GM10266 (cell line): ENCODE data around the gene MYRFL.

ENCODE experiments used
- DNase-seq: peaks from one replicate; pipeline ENCODE4 v3.0.0; 2012; ENCODE audit errors: extremely low spot score
- CTCF ChIP-seq: IDR thresholded peaks from 2 replicates; pipeline ENCODE4 v1.5.1; 2012; ENCODE audit warnings: mild to moderate bottlenecking, low read depth; ENCODE audit not compliant: control insufficient read depth, insufficient read depth; ENCODE audit errors: missing control alignments

MYRFL gene

GRCh38 chr12:69834147-69834546 lies 9.1 kb downstream of the MYRFL start:
- TF ChIP-seq CTCF, result no peak
- DNase-seq, result no peak

DNA sequence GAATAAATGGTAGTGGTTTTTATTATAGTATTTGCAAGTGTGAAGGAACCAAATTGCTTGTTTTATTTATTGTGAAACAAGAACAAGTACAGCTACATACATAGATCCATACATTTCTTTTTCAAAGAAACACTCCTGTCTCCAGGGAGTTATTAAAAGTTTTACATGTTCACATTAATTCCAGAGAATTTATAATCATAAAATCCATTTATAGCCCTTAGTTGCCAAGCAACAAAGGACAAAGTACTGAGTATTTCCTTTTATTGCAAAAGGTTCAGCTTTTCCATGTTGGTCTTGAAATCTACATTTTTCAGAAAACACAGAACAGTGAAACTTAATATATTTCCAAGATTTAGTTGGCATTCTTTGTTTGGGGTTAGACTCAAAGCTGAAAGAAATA lies 9.5 kb downstream of the MYRFL start:
- TF ChIP-seq CTCF, result no peak
- no peak for DNase-seq

- DNase-seq, result no peak
- no peak for TF ChIP-seq CTCF
These were observed 10.1 kb downstream of the MYRFL start for GRCh38 chr12:69835081-69835480.

DNA sequence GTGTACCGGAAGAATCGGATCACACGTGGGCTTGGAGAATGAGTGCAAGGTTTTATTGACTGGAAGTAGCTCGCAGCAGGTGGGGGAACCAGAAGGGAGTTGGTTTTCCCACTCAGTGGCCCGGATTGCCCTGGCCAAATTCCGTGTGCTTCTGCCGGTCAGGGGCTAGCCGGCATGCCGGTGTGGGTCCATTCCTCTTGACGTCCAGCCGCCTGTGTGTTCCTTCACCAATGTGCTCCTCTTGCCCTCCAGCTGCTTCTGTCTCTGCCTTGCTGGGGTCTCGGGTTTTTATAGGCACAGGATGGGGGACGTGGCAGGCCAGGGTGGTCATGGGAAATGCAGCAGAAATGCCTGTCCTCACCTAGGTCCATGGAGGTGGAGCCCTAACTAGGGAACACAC lies 11.0 kb downstream of the MYRFL start:
- no peak for DNase-seq
- no peak for TF ChIP-seq CTCF

DNA sequence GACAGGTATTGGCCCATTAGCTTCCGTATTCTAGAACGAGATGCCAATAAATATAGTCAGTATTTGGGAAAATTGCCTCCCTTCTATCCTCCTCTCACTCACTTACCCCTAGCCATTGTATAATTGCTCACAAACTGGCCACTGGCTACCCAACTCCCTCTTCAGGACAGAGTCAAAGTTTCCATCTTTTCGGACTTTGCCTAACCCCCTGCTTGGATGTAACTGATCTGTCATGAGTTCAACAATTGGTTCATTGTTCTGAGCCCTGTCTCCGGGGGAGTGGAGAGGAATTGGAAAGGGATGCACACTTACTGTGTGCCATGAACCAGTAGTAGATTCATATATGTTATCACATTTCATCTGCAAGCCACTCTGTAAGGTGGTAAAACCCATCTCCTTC lies 12.2 kb downstream of the MYRFL start:
- DNase-seq, result no peak

DNA sequence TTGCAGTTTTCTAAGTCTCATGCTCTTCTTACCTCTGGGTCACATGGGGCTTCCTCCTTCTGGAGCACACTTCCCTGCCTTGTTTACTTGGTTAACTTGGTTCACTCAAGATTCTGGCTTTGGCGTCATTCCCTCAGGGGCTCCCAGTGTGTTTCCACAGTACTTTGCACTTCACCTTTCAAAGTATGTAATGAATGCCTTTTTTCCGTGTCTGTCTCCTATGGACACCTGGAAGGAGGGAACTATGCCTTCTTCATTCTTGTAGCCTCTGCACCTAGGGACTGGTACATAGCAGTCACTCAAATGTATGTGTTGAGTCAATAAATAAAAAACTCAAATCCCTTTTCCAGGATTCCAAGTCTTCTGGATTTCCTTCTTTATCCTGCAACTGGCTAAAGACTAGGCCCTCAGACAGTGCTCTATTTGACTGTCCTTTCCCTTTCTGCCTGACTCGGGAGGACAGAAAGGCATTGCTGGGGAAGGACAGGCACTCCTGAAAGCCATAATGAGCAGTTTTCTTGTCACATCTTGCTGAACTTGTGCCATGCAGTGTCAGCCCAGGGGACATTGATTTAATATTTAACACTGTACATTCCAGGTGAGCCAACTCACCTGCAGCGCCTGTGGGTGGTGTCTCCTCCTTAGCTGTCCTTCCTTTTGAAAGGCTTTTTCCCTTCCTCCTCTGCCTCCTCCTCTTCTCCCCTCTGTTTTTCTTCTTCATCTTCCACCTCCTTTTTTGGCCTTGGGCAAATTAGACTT lies 12.8 kb downstream of the MYRFL start:
- TF ChIP-seq CTCF, result no peak
- DNase-seq, result no peak

More for the DNA sequence above, 12.2 kb downstream of the MYRFL start:
- TF ChIP-seq CTCF, result no peak

DNA sequence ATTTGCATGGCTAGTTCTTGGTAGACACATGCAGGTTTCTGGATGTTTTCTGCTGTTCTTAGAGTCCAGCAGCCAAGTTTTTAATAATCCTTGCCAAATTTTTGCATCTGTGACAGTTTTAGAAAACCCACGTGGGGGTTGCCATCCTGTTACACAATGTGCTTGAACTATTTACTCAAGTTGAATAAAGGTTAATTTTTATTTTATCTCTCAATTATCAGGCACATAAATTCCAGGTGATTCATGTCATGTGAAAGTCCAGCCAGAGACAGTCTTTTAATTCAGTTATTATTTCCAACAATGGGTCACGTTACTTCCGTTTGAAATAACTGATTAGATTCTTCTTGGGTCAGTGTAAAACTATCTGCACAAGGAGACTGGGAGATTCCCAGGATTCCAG lies 15.7 kb downstream of the MYRFL start:
- no peak for DNase-seq
- TF ChIP-seq CTCF, result no peak
